IMR-90 (cell line): ENCODE results near the gene CUX1. TPM values are rescaled to one million over a fixed set of nuclear protein-coding genes. Genes with fewer than 3 reads are reported as not detected.
"Not testable (repeated sequence)": the region's sequence is repeated elsewhere in the genome, so short reads cannot be mapped to it uniquely, and the experiment has no call there.

Source experiments
- ATAC-seq: fragments of 200-7000 bp; cut with Tn5 transposase; 2 replicates; pipeline ENCODE4 v1.9.1; 2020; ENCODE audit warnings: low read depth, mild to moderate bottlenecking, moderate library complexity
- BruUV-seq: library from RNA; stranded (reverse); fragments of 400-500 nt; replicated peaks from 2 replicates; lab custom pipeline; 2021; lab: Mats Ljungman, UMichigan
- CTCF ChIA-PET: fragments of 300-600 bp; formaldehyde crosslinking; extraction: SDS; loops from one replicate; lab custom pipeline; 2021; ENCODE audit warnings: antibody characterized with exemption; lab: Yijun Ruan, JAX
- POLR2A ChIA-PET: fragments of 300-600 bp; sonication (Branson Sonifier 250); formaldehyde crosslinking; loops from one replicate; lab custom pipeline; 2022; ENCODE audit warnings: antibody characterized with exemption; ENCODE audit not compliant: unreplicated experiment; lab: Charles Lee
- DNase-seq: peaks from one replicate; pipeline ENCODE4 v3.0.0; 2013
- H2AFZ ChIP-seq: replicated peaks from 2 replicates; pipeline ENCODE3; 2013; ENCODE audit warnings: low read length, mild to moderate bottlenecking; ENCODE audit not compliant: poor library complexity
- H2AK5ac ChIP-seq: 2 replicates; pipeline ENCODE4 v1.6.1; 2013; ENCODE audit warnings: low read depth, low read length, inconsistent platforms
- H2AK9ac ChIP-seq: replicated peaks from 2 replicates; pipeline ENCODE3; 2013; ENCODE audit warnings: mild to moderate bottlenecking, low read depth, low read length, moderate library complexity; ENCODE audit not compliant: poor library complexity
- H2BK120ac ChIP-seq: 2 replicates; pipeline ENCODE4 v1.6.1; 2013; ENCODE audit warnings: low read depth, low read length, inconsistent platforms
- H2BK15ac ChIP-seq: 3 replicates; pipeline ENCODE4 v1.6.1; 2013; ENCODE audit warnings: low read depth, low read length, inconsistent platforms
- H2BK20ac ChIP-seq: 2 replicates; pipeline ENCODE4 v1.6.1; 2013; ENCODE audit warnings: low read depth, mild to moderate bottlenecking, inconsistent platforms, low read length, moderate library complexity
- H2BK5ac ChIP-seq: 2 replicates; pipeline ENCODE4 v1.6.1; 2013; ENCODE audit warnings: mild to moderate bottlenecking, low read depth, low read length, inconsistent platforms; ENCODE audit not compliant: poor library complexity, severe bottlenecking
- H3K14ac ChIP-seq: replicated peaks from 2 replicates; pipeline ENCODE4 v1.6.1; 2013; ENCODE audit warnings: low read depth, low read length, inconsistent platforms
- H3K18ac ChIP-seq: 2 replicates; pipeline ENCODE4 v1.6.1; 2013; ENCODE audit warnings: low read depth, low read length, control low read depth
- H3K23ac ChIP-seq: 2 replicates; pipeline ENCODE4 v1.6.1; 2013; ENCODE audit warnings: low read depth, low read length, inconsistent platforms
- H3K27ac ChIP-seq: 2 replicates; pipeline ENCODE4 v1.5.1; 2013; ENCODE audit warnings: mild to moderate bottlenecking, control low read depth, low read length; ENCODE audit not compliant: insufficient read depth
- H3K27me3 ChIP-seq: 2 replicates; pipeline ENCODE4 v1.6.1; 2013; ENCODE audit warnings: low read length; ENCODE audit not compliant: control insufficient read depth, insufficient read depth
- H3K36me3 ChIP-seq: 2 replicates; pipeline ENCODE4 v1.6.1; 2013; ENCODE audit warnings: low read length, mixed read lengths; ENCODE audit not compliant: control insufficient read depth, insufficient read depth
- H3K4ac ChIP-seq: 2 replicates; pipeline ENCODE4 v1.6.1; 2013; ENCODE audit warnings: low read depth, low read length, inconsistent platforms
- H3K4me1 ChIP-seq: 2 replicates; pipeline ENCODE4 v1.6.1; 2013; ENCODE audit warnings: low read length, mixed read lengths; ENCODE audit not compliant: control insufficient read depth, insufficient read depth
- H3K4me2 ChIP-seq: 2 replicates; pipeline ENCODE4 v1.6.1; 2013; ENCODE audit warnings: low read depth, mild to moderate bottlenecking, control low read depth, low read length, moderate library complexity
- H3K4me3 ChIP-seq: 2 replicates; pipeline ENCODE4 v1.5.1; 2013; ENCODE audit warnings: low read depth, mild to moderate bottlenecking, control low read depth, low read length, moderate library complexity; ENCODE audit not compliant: insufficient read depth
- H3K56ac ChIP-seq: 2 replicates; pipeline ENCODE4 v1.6.1; 2013; ENCODE audit warnings: low read length, inconsistent platforms; ENCODE audit not compliant: insufficient read depth; ENCODE audit errors: extremely low read depth
- H3K79me1 ChIP-seq, 2 experiments: 2 replicates each; pipeline ENCODE4 v1.6.1; 2013; ENCODE audit warnings: low read length in 2 of 2, inconsistent platforms in 1 of 2, low read depth in 1 of 2
- H3K9ac ChIP-seq: 2 replicates; pipeline ENCODE4 v1.6.1; 2013; ENCODE audit warnings: low read depth, low read length, control low read depth
- H3K9me1 ChIP-seq: 2 replicates; pipeline ENCODE4 v1.6.1; 2013; ENCODE audit warnings: low read length, inconsistent platforms; ENCODE audit not compliant: insufficient read depth
- H3K9me3 ChIP-seq: 2 replicates; pipeline ENCODE4 v1.6.1; 2013; ENCODE audit warnings: low read length; ENCODE audit not compliant: control insufficient read depth, insufficient read depth
- H4K20me1 ChIP-seq: 2 replicates; pipeline ENCODE4 v1.6.1; 2013; ENCODE audit warnings: low read length, inconsistent platforms; ENCODE audit not compliant: insufficient read depth
- H4K5ac ChIP-seq: 2 replicates; pipeline ENCODE4 v1.6.1; 2013; ENCODE audit warnings: mild to moderate bottlenecking, low read depth, low read length, control low read depth
- H4K8ac ChIP-seq, 2 experiments: 2 replicates each; pipeline ENCODE4 v1.6.1; 2013; ENCODE audit warnings: low read depth in 2 of 2, low read length in 2 of 2, control low read depth in 1 of 2, inconsistent platforms in 1 of 2
- H4K91ac ChIP-seq: 2 replicates; pipeline ENCODE4 v1.6.1; 2013; ENCODE audit warnings: low read depth, low read length, inconsistent platforms; ENCODE audit not compliant: insufficient read depth
- WGBS, 2 experiments: methylation state at CpG; one replicate each; pipeline versions ENCODE4 v1.1.5 to v1.1.7; 2013; ENCODE audit warnings: missing lambda C conversion rate in 2 of 2; ENCODE audit not compliant: insufficient read length in 1 of 2; ENCODE audit errors: extremely low coverage in 2 of 2; 5-methylcytosine and 5-hydroxymethylcytosine counted together
- dilution Hi-C: fragments of 300-500 bp; cut with HindIII; formaldehyde crosslinking; loops from one replicate; pipeline ENCODE4 v1.14.3; 2018; ENCODE audit warnings: low sequenced_read_pairs; ENCODE audit not compliant: unreplicated experiment
- in situ Hi-C: fragments of 300-500 bp; cut with MboI; formaldehyde crosslinking; loops from 3 replicates; pipeline ENCODE4 v1.14.3; 2019; ENCODE audit warnings: low sequenced_read_pairs, inconsistent platforms, mixed read lengths
- intact Hi-C: fragments of 100-400 bp; cut with micrococcal nuclease; formaldehyde crosslinking; loops from 2 replicates; pipeline ENCODE4 v1.10.0; 2022
- polyA plus RNA-seq, 3 experiments: library from polyadenylated mRNA; depleted of rRNA; stranded (reverse); fragments of >200 nt; gene quantifications; 2 replicates each; pipeline ENCODE4 v1.2.3, GENCODE V29; 2012; ENCODE audit warnings: low replicate concordance in 1 of 3
- total RNA-seq: library from RNA; depleted of rRNA; stranded (reverse); fragments of >200 nt; gene quantifications from 2 replicates; pipeline ENCODE4 v1.2.3, GENCODE V29; 2012

Gene CUX1
- total and polyA plus RNA-seq, 2 of the 4 experiments (the other 2 are of a cell fraction), result 19.7 to 46.4 TPM

- H3K4me1 ChIP-seq, H3K4me2 ChIP-seq, H2AK5ac ChIP-seq, H2AFZ ChIP-seq, H3K14ac ChIP-seq, H2AK9ac ChIP-seq, intact Hi-C loops, H3K4me3 ChIP-seq, H3K9ac ChIP-seq, in situ Hi-C loops, H4K20me1 ChIP-seq, H2BK120ac ChIP-seq, H4K91ac ChIP-seq, H3K9me1 ChIP-seq, H3K23ac ChIP-seq, H3K4ac ChIP-seq, BruUV-seq, H2BK15ac ChIP-seq, ATAC-seq, H4K5ac ChIP-seq, H3K9me3 ChIP-seq, H3K56ac ChIP-seq, DNase-seq, H2BK5ac ChIP-seq, CTCF ChIA-PET, H3K18ac ChIP-seq, dilution Hi-C loops, H4K8ac ChIP-seq, H2BK20ac ChIP-seq, H3K27me3 ChIP-seq, H3K27ac ChIP-seq: not testable (repeated sequence)
- POLR2A ChIA-PET, result interaction anchor here (0.6 kb wide), 1 partner anchor 44 kb away, joined by 4 read pairs; no protein-coding TSS in a partner anchor
- no CpG with 5 or more reads among the region's 4 CpGs for WGBS, 2 experiments
- Histone ChIP-seq H3K36me3 (peaks cover 23% of the 10 kb centered on the region), H3K79me1 (peaks cover 27 to 43% of the 10 kb centered on the region in 2 experiments)
Observed at GRCh38 chr7:102025777-102026176, 208.4 kb downstream of the CUX1 start.
